Urothelium cell line (cell line): ENCODE results near the gene SF3B3.

ENCODE experiments used
- DNase-seq: peaks from one replicate; pipeline ENCODE4 v3.0.0; 2011; ENCODE audit warnings: low spot score, mixed read lengths
- FAIRE-seq: peaks from 2 replicates; lab custom pipeline; 2011; peaks lifted over from hg19 to GRCh38; lab: Jason Lieb, UNC

Gene SF3B3

DNA sequence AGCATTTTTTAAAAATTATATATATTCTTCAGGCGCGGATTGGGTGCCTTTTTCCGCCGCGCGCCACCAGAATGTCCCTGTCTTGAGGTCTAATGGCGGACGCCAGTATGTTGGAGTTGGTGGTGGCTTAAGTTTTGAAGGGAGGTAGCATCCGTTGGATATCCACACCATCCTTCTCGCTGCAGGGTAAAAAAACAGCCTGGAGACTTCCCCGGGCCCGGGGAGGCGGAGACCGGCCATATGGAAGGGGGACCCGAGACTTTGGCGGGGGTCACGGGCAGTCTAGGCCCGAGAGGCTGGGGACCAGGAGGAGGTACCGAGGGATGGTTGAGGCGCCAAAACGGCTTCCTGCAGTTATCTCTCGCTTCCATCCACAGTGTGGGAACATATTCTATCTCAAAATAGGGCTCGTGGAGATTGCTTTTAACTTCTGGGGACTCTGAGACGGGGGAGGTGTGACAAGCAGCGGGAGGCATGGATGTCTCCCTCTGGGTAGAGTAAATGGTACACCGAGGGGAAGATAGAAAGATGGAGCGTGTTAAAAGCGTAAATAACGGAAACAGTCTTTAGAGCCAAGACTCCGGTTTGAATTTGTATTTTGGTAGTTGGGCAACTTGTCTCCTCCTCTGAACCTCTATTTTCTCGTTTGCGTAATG, at the start of gene SF3B3:
TSS of gene SF3B3 (plus strand) at position 74 of the 656 bp plus-strand sequence. CDS start 2,841 bp downstream, outside the sequence.
- peak; percentile 71 for DNase-seq
- no peak for FAIRE-seq

DNA sequence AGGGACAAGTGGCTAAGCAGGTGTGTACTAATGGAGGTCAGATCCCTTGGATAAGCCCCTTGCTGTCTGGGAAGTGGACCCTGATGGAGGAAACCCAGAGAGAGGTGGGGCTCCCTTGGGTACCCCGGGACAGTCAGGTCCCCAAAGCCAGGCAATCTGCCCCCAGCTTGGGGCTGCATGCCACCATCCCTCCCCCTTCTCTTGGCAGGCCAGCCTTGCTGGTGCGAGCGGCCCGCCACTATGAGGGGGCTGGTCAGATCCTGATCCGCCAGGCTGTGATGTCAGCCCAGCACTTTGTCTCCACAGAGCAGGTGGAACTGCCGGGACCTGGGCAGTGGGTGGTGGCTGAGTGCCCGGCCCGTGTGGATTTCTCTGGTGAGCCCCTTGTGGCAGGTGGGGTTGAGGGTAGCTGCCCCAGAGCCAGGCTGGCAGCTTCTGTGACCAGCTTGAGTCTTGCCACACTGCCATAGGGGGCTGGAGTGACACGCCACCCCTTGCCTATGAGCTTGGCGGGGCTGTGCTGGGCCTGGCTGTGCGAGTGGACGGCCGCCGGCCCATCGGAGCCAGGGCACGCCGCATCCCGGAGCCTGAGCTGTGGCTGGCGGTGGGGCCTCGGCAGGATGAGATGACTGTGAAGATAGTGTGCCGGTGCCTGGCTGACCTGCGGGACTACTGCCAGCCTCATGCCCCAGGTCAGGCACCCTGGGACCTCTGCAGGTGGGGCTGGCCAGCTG, 49.1 kb upstream of the SF3B3 start:
- FAIRE-seq (no peak), DNase-seq (no peak)

DNA sequence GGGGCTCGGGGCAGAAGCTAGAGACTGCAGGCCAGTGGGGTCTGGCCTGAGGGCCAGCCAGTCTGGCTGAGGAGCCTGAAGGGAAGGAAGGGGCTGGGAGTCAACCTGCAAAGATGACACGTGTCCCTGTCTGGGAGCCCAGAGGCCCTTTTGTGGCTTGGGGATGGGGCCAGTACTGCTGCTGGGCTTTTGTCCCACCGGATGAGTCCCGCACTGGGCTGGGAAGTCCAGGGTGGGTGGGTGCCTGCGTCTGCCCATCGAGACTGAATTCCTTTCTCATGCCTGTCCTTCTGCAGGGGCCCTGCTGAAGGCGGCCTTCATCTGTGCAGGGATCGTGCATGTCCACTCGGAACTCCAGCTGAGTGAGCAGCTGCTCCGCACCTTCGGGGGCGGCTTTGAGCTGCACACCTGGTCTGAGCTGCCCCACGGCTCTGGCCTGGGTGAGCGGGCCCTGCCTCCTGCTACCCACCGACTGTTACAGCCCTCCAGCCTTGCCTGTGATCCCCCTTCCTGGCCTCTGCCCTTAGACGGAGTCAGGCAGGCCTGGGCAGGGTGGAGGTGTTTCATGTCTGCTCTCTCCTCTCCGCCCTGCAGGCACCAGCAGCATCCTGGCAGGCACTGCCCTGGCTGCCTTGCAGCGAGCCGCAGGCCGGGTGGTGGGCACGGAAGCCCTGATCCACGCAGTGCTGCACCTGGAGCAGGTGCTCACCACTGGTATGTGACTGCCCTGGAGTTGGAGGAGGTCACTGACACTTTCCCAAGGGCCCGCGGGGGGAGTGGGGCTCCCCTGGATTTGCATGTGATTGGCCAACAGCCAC, 48.4 kb upstream of the SF3B3 start:
- FAIRE-seq = no peak
- DNase-seq = no peak

DNA sequence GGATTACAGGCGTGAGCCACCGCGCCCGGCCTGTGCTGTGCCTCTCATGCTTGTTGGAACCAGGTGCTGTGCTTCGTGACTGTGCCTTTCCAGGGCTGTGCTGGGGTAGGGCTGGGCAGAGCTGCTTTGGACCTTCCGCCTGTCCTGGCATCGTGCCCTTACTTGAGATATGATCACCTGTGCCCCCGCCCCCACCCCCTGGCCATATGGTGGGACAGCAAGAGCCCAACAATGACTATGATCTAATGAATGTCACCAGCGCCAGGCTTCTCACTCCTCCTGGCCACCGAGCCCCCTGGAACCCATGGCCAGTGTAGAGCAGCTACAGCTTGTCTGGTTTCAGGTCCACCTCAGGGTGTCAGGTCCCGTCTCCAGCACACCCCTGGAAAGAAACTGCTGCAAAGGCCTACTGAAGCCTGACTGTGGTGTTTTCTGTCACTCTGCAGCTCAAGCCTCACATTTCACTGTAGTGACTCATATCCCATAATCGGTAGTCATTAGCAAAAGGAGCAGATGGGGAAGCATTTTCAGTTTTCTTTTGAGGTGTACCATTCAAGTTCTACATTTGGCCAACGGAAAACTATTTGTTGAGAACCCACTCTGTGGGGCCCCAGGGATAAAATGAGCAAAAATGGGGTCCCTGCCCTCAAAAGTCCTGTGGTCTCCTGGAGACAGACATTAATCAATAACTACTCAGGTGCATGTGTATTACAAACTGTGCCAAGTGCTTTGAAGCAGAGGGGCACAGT, 47.2 kb upstream of the SF3B3 start:
- FAIRE-seq (no peak), DNase-seq (peak; percentile 88)

DNA sequence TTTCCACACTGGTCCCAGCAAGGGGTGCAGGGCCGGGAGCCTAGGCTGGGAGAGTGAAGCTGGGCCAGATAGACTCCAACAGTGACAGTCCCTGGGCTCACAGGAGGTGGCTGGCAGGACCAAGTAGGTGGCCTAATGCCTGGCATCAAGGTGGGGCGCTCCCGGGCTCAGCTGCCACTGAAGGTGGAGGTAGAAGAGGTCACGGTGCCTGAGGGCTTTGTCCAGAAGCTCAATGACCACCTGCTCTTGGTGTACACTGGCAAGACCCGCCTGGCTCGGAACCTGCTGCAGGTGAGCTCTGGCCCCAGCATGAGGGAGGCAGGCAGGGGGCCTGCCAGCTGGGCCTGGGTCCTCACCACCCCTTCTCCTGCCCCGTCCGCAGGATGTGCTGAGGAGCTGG, 45.4 kb upstream of the SF3B3 start:
- DNase-seq (no peak), FAIRE-seq (no peak)

DNA sequence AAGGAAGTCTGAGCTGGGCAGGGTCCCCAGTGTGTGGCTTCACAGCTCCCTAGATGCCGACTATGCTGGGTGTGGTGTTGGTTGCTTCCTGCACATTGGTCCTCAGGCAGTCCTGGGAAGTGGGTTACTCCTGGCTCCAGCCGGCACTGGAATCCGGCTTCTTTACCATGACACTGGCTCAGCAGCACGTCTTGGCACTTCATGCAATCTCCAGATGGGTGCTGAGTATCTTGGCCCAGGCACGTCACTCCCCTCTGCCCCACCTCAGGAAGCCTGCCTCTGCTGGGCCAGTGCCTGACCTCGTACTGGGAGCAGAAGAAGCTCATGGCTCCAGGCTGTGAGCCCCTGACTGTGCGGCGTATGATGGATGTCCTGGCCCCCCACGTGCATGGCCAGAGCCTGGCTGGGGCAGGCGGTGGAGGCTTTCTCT, 44.7 kb upstream of the SF3B3 start:
- FAIRE-seq (no peak), DNase-seq (no peak)

DNA sequence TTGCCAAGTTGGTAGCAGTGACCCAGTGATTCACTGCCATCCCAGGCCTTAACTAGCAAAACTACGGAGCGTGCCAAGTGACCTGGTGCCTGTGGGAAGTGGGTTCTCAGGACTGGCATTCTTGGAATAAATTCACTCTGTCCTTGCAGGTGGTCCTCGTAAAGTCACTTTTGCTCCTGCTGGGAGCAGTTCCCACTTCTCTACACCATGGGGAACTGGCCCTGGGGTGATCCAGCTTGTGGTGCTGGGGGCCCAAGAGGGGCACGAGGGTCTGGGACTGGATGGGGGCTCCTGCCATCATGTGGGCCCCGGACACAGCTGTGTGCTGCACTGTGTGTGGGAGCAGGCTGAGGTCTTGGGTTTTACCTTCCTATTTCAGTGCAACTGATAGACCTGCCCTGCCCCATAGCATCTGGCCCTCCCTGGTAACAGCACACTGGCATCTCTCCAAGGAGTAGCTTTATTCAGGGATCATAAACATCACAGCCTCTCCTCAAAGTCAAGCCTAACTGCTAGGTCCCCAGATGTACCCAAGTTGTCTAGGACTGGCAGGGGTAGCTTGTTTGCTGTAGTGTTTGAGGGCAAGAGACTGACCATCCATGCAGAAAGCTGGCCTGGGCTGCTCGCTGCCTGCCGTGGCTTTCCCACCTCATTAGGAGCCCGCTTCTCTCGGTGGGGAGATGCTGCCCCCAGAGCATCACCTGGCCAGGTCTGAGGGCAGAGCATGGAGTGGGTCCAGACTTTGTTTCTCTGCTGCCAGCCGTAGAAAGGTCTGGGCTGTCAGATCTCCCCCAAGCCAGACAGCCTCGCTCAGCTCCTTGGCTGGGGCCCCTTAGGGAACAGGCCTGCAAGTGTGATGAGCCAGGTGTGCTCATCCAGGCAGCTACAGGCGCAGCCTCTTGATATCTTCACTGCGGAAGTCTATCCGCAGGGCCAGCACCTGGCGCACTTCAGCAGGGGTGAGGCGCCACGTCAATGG, 43.2 kb upstream of the SF3B3 start:
- no peak for FAIRE-seq
- no peak for DNase-seq

DNA sequence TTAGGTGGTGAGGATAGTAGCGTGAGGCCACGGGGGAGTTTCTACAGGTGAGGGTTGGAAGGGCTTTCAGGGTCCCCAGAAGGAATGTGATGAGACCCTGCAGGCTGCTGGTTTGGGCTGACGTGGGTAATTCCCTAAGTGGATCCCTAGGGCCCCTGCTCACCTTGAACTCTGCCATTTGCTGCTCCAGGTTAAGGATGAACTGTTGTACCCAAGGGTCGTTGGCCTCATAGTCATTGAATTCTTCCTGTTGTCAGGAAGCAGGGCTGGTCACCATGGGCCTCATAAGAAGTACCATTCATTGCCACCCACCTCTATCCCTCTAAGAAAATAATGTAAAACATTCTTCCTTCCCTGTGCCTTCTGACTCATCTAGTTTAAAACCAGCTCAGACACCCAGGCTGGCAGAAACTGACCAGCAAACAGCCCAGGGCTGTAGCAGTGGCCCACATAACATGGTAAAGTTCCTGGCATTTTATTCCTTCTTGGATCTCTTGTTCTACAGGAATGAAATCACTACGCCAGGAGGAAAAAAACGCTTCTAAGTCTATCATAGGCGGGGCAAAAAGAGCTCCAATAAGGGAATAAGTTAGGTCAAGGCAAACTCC, 41.6 kb upstream of the SF3B3 start:
- FAIRE-seq (no peak), DNase-seq (no peak)

DNA sequence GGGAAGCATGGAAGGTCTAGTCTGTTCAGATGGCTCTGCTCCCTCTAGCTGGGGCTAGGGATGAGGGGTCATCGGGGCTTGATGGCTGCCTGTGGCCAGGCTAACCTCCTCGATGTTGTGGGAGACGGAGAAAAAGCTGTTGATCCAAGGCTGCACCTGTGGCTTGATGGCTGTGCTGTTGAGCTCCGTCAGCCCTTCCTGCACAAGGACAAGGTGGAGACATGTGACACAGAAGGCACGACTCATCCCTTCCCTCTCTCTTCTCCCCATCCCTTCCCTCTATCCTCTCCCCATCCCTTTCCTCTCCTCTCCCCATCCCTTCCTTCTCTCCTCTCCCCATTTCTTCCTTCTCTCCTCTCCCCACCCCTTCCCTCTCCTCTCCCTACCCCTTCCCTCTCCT, 41.0 kb upstream of the SF3B3 start:
- DNase-seq = no peak
- FAIRE-seq = no peak

DNA sequence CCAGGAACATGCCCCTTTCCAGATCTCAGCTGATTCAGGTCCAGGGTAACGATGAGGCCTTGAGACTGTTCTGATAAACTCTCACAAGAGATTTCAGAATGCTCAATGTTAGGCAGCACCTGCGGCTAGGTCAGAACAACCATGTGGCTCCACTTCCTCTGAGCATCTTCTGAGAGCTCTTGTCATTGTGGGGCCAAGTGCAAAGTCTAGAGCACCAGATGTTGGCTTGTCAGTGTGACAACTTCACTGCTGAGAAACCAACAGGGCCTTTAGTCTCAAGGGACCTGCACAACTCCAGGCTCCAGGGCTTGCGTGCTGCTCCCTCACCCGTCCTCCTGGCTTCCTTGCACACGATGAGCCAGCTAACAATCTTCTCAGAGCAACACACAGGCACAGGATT, 40.2 kb upstream of the SF3B3 start:
- DNase-seq (no peak), FAIRE-seq (no peak)

DNA sequence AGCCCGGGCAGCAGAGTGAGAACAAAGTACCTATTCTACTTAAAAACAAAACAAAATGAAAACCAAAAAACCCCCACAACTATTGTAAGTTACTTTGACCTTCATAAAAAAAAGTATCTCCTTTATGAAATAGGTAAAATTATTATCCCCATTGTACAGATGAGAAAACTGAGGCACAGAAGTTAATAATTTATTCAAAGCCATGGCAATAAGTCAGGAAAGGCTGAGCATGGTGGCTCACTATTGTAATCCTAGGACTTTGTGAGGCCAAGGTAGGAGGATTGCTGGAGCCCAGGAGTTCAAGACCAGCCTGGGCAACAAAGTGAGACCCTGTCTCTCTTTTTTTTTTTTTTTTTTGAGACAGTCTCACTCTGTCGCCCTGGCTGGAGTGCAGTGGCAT, 38.7 kb upstream of the SF3B3 start:
- DNase-seq = no peak
- no peak for FAIRE-seq

DNA sequence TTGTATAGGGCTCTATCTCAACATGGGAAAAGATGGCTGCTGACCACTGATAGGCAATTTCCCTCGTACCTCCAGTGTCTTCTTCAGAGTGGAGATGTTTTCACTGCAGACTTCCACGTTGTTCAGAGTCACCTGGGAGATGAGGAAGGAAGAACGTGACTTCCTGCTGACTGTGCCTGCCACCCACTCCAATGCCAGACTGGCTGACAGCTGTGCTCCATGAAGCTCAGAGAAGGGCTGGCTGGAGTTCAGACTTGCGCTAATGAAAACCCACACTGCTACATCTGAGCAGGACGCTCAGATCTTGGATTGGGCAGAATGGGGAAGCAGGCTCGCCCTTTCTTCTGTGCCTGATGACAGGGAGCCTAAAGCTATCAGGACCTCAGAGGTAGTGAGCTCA, 33.4 kb upstream of the SF3B3 start:
- no peak for DNase-seq
- FAIRE-seq = no peak

DNA sequence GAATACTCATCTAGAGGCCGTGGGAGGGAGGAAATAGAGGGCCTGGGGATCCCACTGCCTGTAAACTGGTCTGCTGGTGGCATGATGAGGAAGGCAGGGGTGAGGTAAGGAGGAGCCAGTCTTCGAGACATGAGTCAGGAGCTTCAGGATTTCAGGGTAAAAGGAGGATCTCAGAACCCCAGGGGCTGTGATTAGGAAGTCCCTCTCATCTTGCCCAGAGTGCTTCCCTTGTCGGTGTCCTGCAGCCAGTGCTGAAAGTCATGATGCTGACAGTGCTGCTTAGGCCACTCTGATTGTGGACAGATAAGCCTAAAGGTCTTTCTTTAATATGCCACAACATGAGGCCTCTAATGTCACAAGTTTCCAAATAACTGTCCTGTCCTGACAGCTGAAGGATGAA, 29.8 kb upstream of the SF3B3 start:
- FAIRE-seq (no peak), DNase-seq (no peak)

DNA sequence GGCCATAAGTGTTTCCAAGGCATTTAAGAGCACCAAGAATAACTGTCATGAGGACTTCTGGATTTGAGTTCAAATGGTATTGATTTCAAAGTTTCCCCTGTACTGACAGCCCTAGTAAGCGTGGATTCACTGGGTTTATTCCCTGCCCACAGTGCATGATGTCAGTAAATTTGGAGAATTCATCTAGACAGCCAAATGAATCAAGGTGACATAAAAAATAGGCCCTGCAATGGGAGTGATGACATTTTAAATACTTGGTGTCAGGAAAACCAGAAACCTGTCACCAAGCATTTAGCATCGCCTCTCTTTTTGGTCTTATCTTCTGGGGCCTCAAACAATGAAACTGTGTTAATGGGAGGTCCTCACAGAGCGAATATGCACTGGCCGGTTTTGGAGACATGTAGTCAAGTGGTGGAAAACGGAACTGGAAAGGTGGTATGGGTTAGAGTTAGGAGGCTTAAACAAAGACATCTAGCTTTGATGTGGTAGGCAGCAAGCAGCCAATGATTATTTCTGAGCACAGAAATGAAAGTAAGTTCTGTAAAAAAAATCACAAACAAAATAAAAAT, 29.3 kb upstream of the SF3B3 start:
- DNase-seq = no peak
- no peak for FAIRE-seq

DNA sequence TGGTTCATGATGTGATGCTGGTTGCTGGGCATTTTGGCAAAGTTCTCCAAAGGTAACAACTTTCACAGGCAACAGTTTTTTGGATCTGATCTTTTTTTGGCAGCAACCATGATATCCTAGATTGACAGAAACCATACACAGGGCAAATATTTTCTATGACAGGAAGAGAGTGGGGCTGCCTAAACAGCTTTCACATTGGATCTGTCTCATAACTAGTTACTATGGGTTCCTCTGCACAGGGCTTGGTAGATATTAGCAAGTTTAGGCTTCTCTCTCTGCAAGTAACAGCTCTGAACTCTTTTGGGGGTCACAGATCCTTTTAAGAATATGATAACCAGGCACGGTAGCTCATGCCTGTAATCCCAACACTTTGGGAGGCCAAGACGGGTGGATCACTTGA, 28.8 kb upstream of the SF3B3 start:
- FAIRE-seq (no peak), DNase-seq (no peak)

DNA sequence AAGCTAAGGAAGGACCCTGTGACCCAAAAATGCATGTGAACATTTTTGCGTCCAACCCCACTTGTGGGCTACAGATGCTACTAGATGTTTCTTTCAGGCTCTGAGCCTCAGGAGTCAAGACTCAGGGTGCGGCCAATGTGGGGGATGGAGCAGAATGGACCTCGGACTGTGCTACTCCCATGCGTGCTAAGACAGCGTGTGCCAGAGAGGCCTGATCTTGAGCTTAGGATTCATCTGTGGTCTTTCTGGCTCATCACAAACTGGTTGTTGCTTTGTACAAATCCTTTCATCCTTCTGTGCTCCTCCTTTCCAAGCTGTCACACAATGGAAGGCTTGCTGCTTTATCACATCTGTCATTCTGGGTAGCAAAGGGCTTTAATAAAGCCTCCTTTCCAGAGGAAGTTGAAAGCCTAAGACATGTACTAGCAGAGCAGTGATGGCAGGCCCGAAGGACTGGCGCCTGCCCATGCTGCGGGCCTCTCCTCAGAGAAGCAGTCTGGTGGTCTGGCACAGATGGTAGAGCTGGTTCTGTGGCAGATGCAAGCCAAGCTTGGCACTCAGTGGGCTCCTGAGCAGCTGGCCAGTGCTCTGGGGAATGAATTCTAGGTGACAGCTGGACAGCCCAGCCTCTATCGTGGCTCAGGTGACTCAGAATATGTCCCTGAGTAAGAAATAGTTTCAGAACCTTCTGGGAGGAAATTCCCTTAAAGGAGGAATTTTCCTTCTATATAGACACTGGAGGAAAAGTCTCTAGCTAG, 28.0 kb upstream of the SF3B3 start:
- FAIRE-seq = no peak
- no peak for DNase-seq

DNA sequence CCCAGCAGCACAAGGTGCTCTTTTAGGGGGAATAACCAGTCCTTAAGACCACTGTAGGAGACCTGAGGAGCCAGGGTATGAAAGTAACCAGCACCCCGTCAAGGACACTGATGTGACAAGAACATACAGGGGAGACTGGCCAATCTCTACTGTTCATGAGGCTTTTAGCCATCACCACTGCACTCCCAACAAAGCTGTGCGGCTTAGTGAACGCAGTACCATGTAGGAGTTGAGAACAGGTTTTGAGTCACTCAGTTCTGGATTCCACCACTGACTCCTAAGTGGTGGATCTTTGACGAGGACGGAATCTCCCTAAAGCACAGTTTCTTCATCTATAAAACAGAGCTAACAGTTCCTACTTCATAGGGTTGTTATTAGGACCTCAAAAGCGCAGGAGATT, 27.1 kb upstream of the SF3B3 start:
- FAIRE-seq (no peak), DNase-seq (no peak)

DNA sequence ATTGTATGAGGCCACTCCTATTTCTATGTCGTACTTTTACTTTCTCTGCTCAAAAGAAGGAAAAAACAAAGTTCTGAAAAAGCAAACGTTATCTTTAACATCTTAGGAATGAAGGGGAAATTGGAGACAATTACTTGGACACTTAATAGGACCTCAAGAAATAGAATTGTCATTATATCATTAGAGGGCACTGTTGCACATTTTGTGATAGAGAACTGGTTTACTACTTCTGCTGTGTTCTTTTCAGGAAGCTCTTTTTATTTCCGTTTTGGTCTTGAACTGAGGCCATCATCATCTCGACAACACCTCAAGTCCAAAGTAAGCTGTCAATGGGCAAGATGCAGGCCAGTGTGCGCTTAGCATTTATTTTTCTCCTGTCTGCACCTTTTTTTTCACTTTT, 14.9 kb upstream of the SF3B3 start:
- FAIRE-seq = no peak
- DNase-seq = no peak
